Mesothelial cell of epicardium (in vitro differentiated cells): ENCODE measurements around the gene VPS16. TPM values are rescaled to one million over a fixed set of nuclear protein-coding genes. Genes with fewer than 3 reads are reported as not detected.

Experiments used
- DNase-seq, 2 experiments: peaks; one replicate each; pipeline ENCODE4 v3.0.0; 2021; ENCODE audit warnings: low spot score in 2 of 2; ENCODE audit not compliant: unreplicated experiment in 2 of 2
- H3K27ac Mint-ChIP-seq: 2 replicates; pipeline ENCODE4 v1.8.0; 2021; ENCODE audit warnings: mixed read lengths
- H3K27me3 Mint-ChIP-seq: 2 replicates; pipeline ENCODE4 v1.8.0; 2021; ENCODE audit warnings: low read depth, mixed read lengths
- H3K36me3 Mint-ChIP-seq: 2 replicates; pipeline ENCODE4 v1.8.0; 2021; ENCODE audit warnings: mixed read lengths
- H3K4me1 Mint-ChIP-seq: 2 replicates; pipeline ENCODE4 v1.8.0; 2021; ENCODE audit warnings: mixed read lengths
- H3K4me3 Mint-ChIP-seq: 2 replicates; pipeline ENCODE4 v1.8.0; 2021; ENCODE audit warnings: mild to moderate bottlenecking, moderate library complexity, mixed read lengths
- H3K9me3 Mint-ChIP-seq: 2 replicates; pipeline ENCODE4 v1.8.0; 2021; ENCODE audit warnings: mixed read lengths
- CTCF ChIP-seq: fragments of 200-600 bp; sonication (generic); IDR thresholded peaks from one replicate; pipeline ENCODE4 v1.5.0; 2021; ENCODE audit warnings: antibody characterized with exemption; ENCODE audit not compliant: unreplicated experiment
- total RNA-seq: library from RNA; stranded (reverse); gene quantifications from 3 replicates; pipeline ENCODE4 v1.2.1, GENCODE V29; 2021

The VPS16 gene
- 46.0 to 51.6 TPM (median 47.7 TPM) in 3 replicates for total RNA-seq

- H3K27me3 Mint-ChIP-seq: no peaks in the 10 kb centered on the region
- no peak for TF ChIP-seq CTCF
- H3K4me3 Mint-ChIP-seq: peak within 1 kb of the TSS; percentile 83
- peak; percentile 72 to 87 for DNase-seq
- H3K27ac Mint-ChIP-seq: peak within 1 kb of the TSS; percentile 76
- peaks cover 6% of the 10 kb centered on the region for H3K36me3 Mint-ChIP-seq
- no peaks in the 10 kb centered on the region for H3K9me3 Mint-ChIP-seq
- peaks cover 18% of the 10 kb centered on the region for H3K4me1 Mint-ChIP-seq
Measured at GRCh38 chr20:2840138-2840966, at the start of gene VPS16, which contains the start of gene PCED1A. TSS of gene VPS16 (plus strand) at chr20:2840745. CDS start at chr20:2840775, 30 bp downstream. TSS of gene PCED1A (minus strand) at chr20:2840655. CDS start at chr20:2839912, 743 bp downstream.

GRCh38 chr20:2793471-2793870 lies 47.1 kb upstream of the VPS16 start:
- peaks cover 4% of the 10 kb centered on the region for H3K9me3 Mint-ChIP-seq
- no peaks in the 10 kb centered on the region for H3K4me1 Mint-ChIP-seq
- H3K27ac Mint-ChIP-seq: no peak overlapping the region
- peaks cover 21% of the 10 kb centered on the region for H3K27me3 Mint-ChIP-seq
- TF ChIP-seq CTCF: no peak
- no peak for DNase-seq
- peaks cover 15% of the 10 kb centered on the region for H3K36me3 Mint-ChIP-seq
- no peak overlapping the region for H3K4me3 Mint-ChIP-seq

GRCh38 chr20:2794202-2794748 lies 46.3 kb upstream of the VPS16 start:
- H3K36me3 Mint-ChIP-seq: peaks cover 15% of the 10 kb centered on the region
- DNase-seq: no peak
- H3K9me3 Mint-ChIP-seq: peaks cover 4% of the 10 kb centered on the region
- TF ChIP-seq CTCF: no peak
- H3K27me3 Mint-ChIP-seq: peaks cover 14% of the 10 kb centered on the region
- H3K27ac Mint-ChIP-seq: no peak overlapping the region
- no peak overlapping the region for H3K4me3 Mint-ChIP-seq
- peaks cover 6% of the 10 kb centered on the region for H3K4me1 Mint-ChIP-seq

- Mint-ChIP-seq H3K4me3 (no peak overlapping the region), H3K27me3 (peaks cover 15% of the 10 kb centered on the region), H3K27ac (no peak overlapping the region), H3K9me3 (peaks cover 4% of the 10 kb centered on the region), H3K36me3 (peaks cover 15% of the 10 kb centered on the region), H3K4me1 (peaks cover 12% of the 10 kb centered on the region)
- no peak for DNase-seq
- no peak for TF ChIP-seq CTCF
Measured at GRCh38 chr20:2794866-2795447, 45.6 kb upstream of the VPS16 start.

- no peak overlapping the region for H3K4me3 Mint-ChIP-seq
- DNase-seq: no peak
- TF ChIP-seq CTCF: no peak
- H3K36me3 Mint-ChIP-seq: peaks cover 15% of the 10 kb centered on the region
- H3K27me3 Mint-ChIP-seq: peaks cover 15% of the 10 kb centered on the region
- H3K4me1 Mint-ChIP-seq: peaks cover 15% of the 10 kb centered on the region
- H3K27ac Mint-ChIP-seq: no peak overlapping the region
- H3K9me3 Mint-ChIP-seq: peaks cover under 1% of the 10 kb centered on the region
Measured at GRCh38 chr20:2795451-2795850, 45.1 kb upstream of the VPS16 start.
